NT2/D1 (cell line): ENCODE measurements around the gene KRT15.

Experiments used
- SUZ12 ChIP-seq: IDR thresholded peaks from 2 replicates; pipeline ENCODE4 v1.6.1; 2011; ENCODE audit not compliant: insufficient read length, insufficient read depth; ENCODE audit errors: extremely low read depth
- YY1 ChIP-seq: IDR thresholded peaks from 2 replicates; pipeline ENCODE4 v1.6.1; 2011; ENCODE audit not compliant: insufficient read length, insufficient read depth

GRCh38 chr17:41486809-41487530, 31.7 kb downstream of the KRT15 start:
- TF ChIP-seq YY1 (no peak), SUZ12 (no peak)
